ENCODE measurements around the gene SEC24A. TPM values are rescaled to one million over a fixed set of nuclear protein-coding genes. Genes with fewer than 3 reads are reported as not detected.
"Not testable (repeated sequence)": the region's sequence is repeated elsewhere in the genome, so short reads cannot be mapped to it uniquely, and the experiment has no call there.

The SEC24A gene
- total RNA-seq, result 34.2 TPM
- long read RNA-seq, partial matches to known transcripts, result 2 of 11 reads
- long read RNA-seq, other reads (novel, unspliced or antisense), result 9 of 11 reads

GRCh38 chr5:134648425-134649162, at the start of gene SEC24A:
Gene SEC24A (plus strand): TSS chr5:134648785. CDS start chr5:134649077, 292 bp downstream.
- DNase-seq (ENCODE audit: low spot score), result peak; percentile 98

GRCh38 chr5:134599820-134600219, 48.8 kb upstream of the SEC24A start:
- DNase-seq (ENCODE audit: low spot score), result not testable (repeated sequence)

GRCh38 chr5:134600600-134600999, 48.0 kb upstream of the SEC24A start:
- no peak for DNase-seq (ENCODE audit: low spot score)

GRCh38 chr5:134603059-134603458, 45.5 kb upstream of the SEC24A start:
- no peak for DNase-seq (ENCODE audit: low spot score)

GRCh38 chr5:134604908-134605307, 43.7 kb upstream of the SEC24A start:
- no peak for DNase-seq (ENCODE audit: low spot score)

GRCh38 chr5:134606726-134607125, 41.9 kb upstream of the SEC24A start:
- DNase-seq (ENCODE audit: low spot score), result no peak

- no peak for DNase-seq (ENCODE audit: low spot score)
Measured at GRCh38 chr5:134608555-134608954, 40.0 kb upstream of the SEC24A start.

GRCh38 chr5:134609232-134609851, 39.2 kb upstream of the SEC24A start:
- no peak for DNase-seq (ENCODE audit: low spot score)

- no peak for DNase-seq (ENCODE audit: low spot score)
Measured at GRCh38 chr5:134610725-134611124, 37.9 kb upstream of the SEC24A start.

GRCh38 chr5:134611515-134611914, 37.1 kb upstream of the SEC24A start:
- no peak for DNase-seq (ENCODE audit: low spot score)

GRCh38 chr5:134614450-134615085, 34.0 kb upstream of the SEC24A start:
- no peak for DNase-seq (ENCODE audit: low spot score)

- no peak for DNase-seq (ENCODE audit: low spot score)
Measured at GRCh38 chr5:134620634-134621033, 28.0 kb upstream of the SEC24A start.

GRCh38 chr5:134625559-134625958, 23.0 kb upstream of the SEC24A start:
- no peak for DNase-seq (ENCODE audit: low spot score)

GRCh38 chr5:134626369-134627014, 22.1 kb upstream of the SEC24A start:
- no peak for DNase-seq (ENCODE audit: low spot score)

GRCh38 chr5:134634227-134634626, 14.4 kb upstream of the SEC24A start:
- DNase-seq (ENCODE audit: low spot score), result peak; percentile 62

GRCh38 chr5:134635366-134635765, 13.2 kb upstream of the SEC24A start:
- DNase-seq (ENCODE audit: low spot score), result not testable (repeated sequence)

GRCh38 chr5:134637116-134637721, 11.4 kb upstream of the SEC24A start:
- peak; percentile 4 for DNase-seq (ENCODE audit: low spot score)

- DNase-seq (ENCODE audit: low spot score), result no peak
Measured at GRCh38 chr5:134638760-134639201, 9.8 kb upstream of the SEC24A start.

- no peak for DNase-seq (ENCODE audit: low spot score)
Measured at GRCh38 chr5:134642931-134643530, 5.6 kb upstream of the SEC24A start.

- no peak for DNase-seq (ENCODE audit: low spot score)
Measured at GRCh38 chr5:134647750-134648424, 698 bp upstream of the SEC24A start.

Measured in mesenteric fat pad (tissue), 1 donor.